GM21447 (cell line): ENCODE data around the gene ZDHHC11B.
"Not testable (repeated sequence)": the region's sequence is repeated elsewhere in the genome, so short reads cannot be mapped to it uniquely, and the experiment has no call there.

Experiments used
- ATAC-seq: cut with Tn5 transposase; IDR thresholded peaks from one replicate; pipeline ENCODE4 v1.9.1; 2021; ENCODE audit not compliant: unreplicated experiment

The ZDHHC11B gene

GRCh38 chr5:691049-691448 is 93.5 kb downstream of the ZDHHC11B start:
- ATAC-seq: not testable (repeated sequence)

DNA sequence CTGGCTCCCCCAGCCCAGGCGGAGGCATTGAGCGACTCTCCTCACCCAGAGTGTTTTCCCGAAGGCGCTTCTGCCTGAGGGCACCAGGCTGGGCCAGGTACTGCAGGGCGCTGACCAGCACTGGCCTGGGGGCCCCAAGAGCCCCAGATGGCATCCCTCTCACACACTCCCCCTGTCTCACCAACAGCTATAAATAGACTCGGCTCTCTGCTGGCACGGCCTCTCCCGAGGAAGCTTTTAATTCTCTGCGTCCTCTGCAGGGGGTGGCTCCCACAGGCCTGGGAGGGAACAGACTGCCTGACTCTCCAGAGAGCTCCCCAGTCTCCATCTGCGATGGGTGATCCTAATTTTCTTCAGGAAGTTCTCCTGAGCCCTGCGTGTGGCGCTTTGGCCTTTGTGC is 94.2 kb downstream of the ZDHHC11B start:
- not testable (repeated sequence) for ATAC-seq

- ATAC-seq: not testable (repeated sequence)
Observed at GRCh38 chr5:688348-689010, 96.0 kb downstream of the ZDHHC11B start.

DNA sequence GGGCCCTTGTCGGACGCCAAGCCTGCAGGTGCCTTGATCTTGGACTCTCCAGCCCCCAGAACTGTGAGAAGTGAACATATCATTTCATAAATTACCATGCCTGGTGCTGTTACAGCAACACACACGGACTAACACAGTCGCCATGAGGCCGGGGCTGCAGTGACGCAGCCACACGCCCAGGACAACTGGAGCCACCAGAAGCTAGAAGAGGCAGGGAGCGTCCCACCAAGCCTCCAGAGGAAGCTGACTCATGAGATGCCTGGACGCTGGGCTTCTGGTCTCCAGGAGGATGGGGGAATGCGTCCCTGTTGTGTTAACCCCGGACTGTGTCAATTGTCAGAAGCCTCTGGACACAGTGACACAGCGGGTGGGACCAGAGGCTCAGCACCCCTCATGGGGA is 97.6 kb downstream of the ZDHHC11B start:
- not testable (repeated sequence) for ATAC-seq

DNA sequence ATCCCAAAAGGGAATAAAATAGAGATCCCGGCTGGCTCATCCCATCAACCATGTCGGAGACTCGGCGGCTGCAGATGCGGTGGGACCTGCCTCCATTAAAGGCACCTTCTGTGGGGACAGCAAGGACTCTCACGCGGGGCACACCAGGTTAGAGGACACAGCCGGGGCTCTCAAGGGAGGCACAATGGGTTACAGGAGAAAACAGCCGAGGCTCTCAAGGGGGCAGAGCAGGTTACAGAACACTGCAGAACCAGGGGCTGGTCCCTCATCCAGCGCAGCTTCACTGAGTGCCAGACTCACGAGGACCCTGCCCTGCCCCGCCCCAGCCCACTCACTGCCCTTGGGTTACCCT is 98.4 kb downstream of the ZDHHC11B start:
- not testable (repeated sequence) for ATAC-seq

GRCh38 chr5:685262-686171 is 99.0 kb downstream of the ZDHHC11B start:
- ATAC-seq: no peak

- ATAC-seq: no peak
Observed at GRCh38 chr5:684751-685216, 99.7 kb downstream of the ZDHHC11B start.

- no peak for ATAC-seq
Observed at GRCh38 chr5:683551-684481, 100.7 kb downstream of the ZDHHC11B start.

- not testable (repeated sequence) for ATAC-seq
Observed at GRCh38 chr5:682651-683358, 101.7 kb downstream of the ZDHHC11B start.

- ATAC-seq: not testable (repeated sequence)
Observed at GRCh38 chr5:682216-682615, 102.3 kb downstream of the ZDHHC11B start.

DNA sequence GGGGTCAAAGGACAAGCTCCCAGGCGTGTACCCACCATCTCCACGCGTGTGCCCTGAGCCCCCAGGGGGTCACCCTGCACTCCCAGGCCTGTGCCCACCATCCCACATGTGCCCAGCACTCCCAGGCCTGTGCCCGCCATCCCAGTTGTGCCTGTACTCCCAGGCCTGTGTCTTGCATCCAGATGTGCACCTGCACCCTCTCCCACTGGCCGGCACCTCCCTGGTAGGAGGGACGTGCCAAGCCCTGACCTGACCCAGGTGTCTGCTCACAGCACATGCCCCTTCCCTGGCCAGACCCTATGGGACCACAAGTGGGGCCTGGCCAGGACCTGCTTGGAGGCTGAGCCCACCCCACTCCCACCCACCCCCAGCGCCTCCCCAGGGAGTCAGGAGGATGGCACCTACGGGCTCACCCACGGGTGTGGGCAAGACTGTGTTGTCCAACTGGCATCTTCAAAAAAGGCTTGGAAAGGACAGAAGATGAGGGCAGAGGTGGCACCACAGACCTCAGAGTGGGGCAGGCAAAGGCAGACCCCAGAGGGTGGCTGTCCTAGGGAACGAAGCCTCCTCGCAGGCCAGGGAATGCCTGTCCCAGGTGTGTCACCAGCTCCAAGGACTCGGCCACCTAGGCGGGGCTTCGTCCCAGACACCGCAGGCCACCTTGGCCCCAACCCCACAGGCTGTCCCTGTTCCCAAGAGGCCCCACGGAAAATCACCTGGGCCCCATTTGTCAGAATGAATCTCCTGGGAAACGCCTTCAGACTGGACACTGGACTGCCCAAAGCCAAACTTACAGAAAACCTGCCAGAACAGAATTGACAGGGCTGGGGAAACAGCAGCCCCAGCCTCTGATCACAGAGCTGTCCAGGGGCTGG is 103.0 kb downstream of the ZDHHC11B start:
- not testable (repeated sequence) for ATAC-seq

DNA sequence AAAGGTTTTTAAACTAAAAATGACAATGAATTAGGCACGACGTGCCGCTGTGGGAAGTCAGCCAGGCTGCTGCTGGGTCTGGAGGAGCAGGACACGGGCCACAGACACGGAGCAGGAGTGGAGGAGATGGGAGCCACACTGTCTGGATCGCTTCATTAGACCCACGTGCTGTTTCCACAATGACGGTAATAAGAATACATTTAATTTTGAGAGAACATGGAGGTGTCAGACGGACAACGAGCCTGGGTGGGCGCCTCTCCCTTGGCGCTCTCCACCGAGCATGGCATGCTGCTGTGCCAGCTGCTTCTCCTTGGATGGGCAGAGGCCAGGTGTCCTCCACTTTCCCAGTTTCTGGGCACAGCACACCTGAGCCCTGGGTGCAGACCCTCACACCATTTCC is 103.7 kb downstream of the ZDHHC11B start:
- not testable (repeated sequence) for ATAC-seq

GRCh38 chr5:680118-680795 is 104.3 kb downstream of the ZDHHC11B start:
- not testable (repeated sequence) for ATAC-seq

GRCh38 chr5:679166-679895 is 105.2 kb downstream of the ZDHHC11B start:
- not testable (repeated sequence) for ATAC-seq

- not testable (repeated sequence) for ATAC-seq
Observed at GRCh38 chr5:678521-678920, 106.0 kb downstream of the ZDHHC11B start.

GRCh38 chr5:677131-678101 is 107.1 kb downstream of the ZDHHC11B start:
- no peak for ATAC-seq

GRCh38 chr5:676699-677076 is 107.8 kb downstream of the ZDHHC11B start:
- ATAC-seq: no peak
